Measurements from ENCODE around the gene ITPR2. TPM values are rescaled to one million over a fixed set of nuclear protein-coding genes. Genes with fewer than 3 reads are reported as not detected.
"Not testable (repeated sequence)": the region's sequence is repeated elsewhere in the genome, so short reads cannot be mapped to it uniquely, and the experiment has no call there.

Gene ITPR2
- total RNA-seq, 1 donor from 2014 or later, result 12.5 TPM

DNA sequence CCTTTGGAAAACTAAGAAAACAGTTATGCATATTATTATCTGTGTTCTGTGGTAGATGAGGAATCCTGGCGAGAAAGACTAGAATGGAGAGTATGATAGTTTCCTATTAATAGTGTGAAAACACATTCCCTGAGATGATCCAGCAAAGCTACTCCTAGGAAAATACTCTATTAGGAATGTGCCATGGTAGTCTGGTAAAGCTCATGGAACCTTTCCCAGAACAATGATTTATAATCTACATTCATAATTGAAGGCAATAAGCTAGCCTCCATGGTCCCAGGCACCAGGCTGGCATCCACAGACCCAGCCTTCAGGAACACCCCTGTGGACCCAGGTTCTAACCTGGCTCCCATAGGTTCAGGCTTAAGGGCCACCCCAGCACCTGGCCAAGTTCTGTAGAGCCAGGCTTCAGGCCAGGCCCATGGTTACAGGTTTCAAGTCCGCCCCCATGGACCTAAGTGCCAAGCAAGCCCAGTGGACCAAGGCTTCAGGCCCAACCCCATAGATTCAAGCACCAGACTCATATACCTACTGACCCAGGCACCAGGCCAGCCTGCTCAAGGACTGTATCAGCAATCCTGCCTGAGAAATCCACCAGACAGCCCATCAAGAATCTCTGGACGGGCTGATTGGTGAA, 72.2 kb downstream of the ITPR2 start:
- Histone ChIP-seq H3K27ac (no peak overlapping the region), H3K9me3 (peaks cover 3 to 30% of the 10 kb centered on the region in 2 donors), H3K4me1 (no peaks in the 10 kb centered on the region), H3K4me3 (no peak overlapping the region), H3K36me3 (no peaks in the 10 kb centered on the region), H3K27me3 (no peaks in the 10 kb centered on the region)
- intact Hi-C loops (cut with DNase I), result no loop called here
- TF ChIP-seq, protein P1, sequence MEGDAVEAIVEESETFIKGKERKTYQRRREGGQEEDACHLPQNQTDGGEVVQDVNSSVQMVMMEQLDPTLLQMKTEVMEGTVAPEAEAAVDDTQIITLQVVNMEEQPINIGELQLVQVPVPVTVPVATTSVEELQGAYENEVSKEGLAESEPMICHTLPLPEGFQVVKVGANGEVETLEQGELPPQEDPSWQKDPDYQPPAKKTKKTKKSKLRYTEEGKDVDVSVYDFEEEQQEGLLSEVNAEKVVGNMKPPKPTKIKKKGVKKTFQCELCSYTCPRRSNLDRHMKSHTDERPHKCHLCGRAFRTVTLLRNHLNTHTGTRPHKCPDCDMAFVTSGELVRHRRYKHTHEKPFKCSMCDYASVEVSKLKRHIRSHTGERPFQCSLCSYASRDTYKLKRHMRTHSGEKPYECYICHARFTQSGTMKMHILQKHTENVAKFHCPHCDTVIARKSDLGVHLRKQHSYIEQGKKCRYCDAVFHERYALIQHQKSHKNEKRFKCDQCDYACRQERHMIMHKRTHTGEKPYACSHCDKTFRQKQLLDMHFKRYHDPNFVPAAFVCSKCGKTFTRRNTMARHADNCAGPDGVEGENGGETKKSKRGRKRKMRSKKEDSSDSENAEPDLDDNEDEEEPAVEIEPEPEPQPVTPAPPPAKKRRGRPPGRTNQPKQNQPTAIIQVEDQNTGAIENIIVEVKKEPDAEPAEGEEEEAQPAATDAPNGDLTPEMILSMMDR (IDR thresholded peaks at IDR 0.05), result no peak
- DNase-seq (ENCODE audit: low spot score in 2 of 2), result no peak

DNA sequence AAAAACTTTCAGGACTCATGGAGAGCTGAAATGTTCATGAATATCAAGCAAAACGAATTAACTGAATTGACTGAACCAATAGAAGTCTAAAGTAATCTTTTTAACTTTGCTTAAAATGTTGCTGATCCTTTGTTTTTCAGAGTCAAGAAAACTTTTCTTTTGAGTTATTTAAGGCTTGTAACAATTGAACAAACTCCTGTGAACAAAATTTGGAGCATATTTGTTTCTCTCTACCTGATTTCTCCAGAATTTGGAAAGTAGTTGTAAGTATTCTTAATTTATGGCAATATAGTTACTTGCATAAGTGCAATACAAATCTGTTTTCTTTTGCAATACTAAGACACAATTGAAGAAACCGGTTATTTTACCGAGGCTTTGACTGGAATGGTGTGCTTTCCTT, 77.6 kb downstream of the ITPR2 start:
- H3K4me1 ChIP-seq; intact Hi-C loops (cut with DNase I): not testable (repeated sequence)

DNA sequence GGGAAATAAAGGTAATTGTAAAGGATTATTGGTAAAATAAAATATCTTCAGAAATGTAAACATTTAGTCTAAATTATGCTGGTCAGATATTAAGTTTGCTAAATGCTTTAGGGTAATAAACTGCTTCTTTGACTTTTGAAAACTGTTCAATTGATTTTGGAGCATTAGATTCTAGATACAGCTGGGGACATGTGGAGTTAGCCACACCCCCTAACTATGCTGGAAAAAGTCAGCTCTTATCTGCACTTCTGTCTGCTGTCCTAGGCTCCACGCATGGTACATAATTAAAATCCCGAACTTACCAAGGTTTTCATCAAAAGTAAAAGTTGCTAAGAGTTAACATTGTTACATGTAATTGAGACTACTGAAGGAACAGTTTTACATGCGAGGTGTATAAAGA, 78.8 kb downstream of the ITPR2 start:
- H3K27me3 ChIP-seq, result no peaks in the 10 kb centered on the region
- no peak overlapping the region for H3K4me3 ChIP-seq
- intact Hi-C loops (cut with DNase I), result no loop called here
- H3K9me3 ChIP-seq, result no peaks in the 10 kb centered on the region
- no peaks in the 10 kb centered on the region for H3K36me3 ChIP-seq
- TF ChIP-seq, protein P1 (IDR thresholded peaks at IDR 0.05), result no peak
- H3K27ac ChIP-seq, result no peak overlapping the region
- H3K4me1 ChIP-seq, result no peaks in the 10 kb centered on the region
- DNase-seq (ENCODE audit: low spot score in 2 of 2), result no peak

More for the DNA sequence above, 77.6 kb downstream of the ITPR2 start:
- not testable (repeated sequence) for DNase-seq (ENCODE audit: low spot score in 2 of 2); H3K27me3 ChIP-seq; H3K36me3 ChIP-seq; H3K27ac ChIP-seq; H3K9me3 ChIP-seq; H3K4me3 ChIP-seq

DNA sequence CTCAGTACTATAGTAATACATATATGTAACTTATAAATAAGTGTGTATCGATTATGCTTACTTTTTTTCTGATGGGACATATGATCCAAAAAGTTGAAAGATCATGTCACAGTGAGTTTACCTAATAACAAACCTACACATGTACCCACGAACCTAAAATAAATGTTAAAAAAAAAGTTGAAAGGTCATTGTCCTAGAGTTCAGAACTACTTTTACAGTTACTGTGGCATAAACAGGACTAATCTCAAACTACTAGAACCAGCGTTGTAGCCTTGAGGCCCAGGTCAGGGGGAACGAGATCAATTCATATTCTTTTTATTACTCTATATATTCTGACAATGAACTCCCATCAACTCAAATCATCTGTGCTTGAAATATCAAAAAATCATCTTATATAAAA, 81.8 kb downstream of the ITPR2 start:
- H3K27me3 ChIP-seq, result no peaks in the 10 kb centered on the region
- no peak for DNase-seq (ENCODE audit: low spot score in 2 of 2)
- intact Hi-C loops (cut with DNase I), result no loop called here
- H3K27ac ChIP-seq, result no peak overlapping the region
- no peaks in the 10 kb centered on the region for H3K36me3 ChIP-seq
- H3K4me1 ChIP-seq, result no peaks in the 10 kb centered on the region
- no peak overlapping the region for H3K4me3 ChIP-seq
- no peaks in the 10 kb centered on the region for H3K9me3 ChIP-seq
- TF ChIP-seq, protein P1 (IDR thresholded peaks at IDR 0.05), result no peak

DNA sequence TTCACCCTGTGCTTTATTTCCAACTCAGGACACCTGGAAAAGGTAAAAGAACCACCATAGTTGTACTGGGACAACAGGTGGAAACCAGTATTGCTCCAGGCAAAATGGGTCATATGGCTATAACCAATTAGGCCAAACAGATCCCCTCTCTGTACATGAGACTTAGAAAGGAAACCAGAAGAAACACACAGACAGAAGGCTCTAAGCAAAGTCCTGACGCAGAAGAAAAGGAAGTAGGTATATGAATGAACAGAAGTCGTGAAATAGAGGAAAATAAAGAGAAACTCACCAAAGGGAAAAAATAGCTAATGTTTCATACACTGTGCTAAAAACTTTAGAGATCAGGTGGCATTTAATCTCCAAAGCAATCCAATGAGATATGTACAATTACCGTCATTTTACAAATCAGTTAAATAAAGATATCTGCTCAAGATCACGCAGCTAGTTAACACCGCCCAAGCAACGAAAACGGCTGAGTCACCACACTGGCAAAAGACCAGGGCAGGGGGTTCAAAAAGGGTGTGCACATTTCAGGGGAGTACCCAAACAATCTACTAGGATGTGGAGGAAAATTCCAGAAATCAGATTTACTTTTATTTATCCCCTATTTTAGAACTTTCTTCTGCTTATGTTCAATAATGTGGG, 82.3 kb downstream of the ITPR2 start:
- no peaks in the 10 kb centered on the region for H3K36me3 ChIP-seq
- no peak for DNase-seq (ENCODE audit: low spot score in 2 of 2)
- intact Hi-C loops (cut with DNase I), result no loop called here
- H3K4me1 ChIP-seq, result no peaks in the 10 kb centered on the region
- H3K27me3 ChIP-seq, result no peaks in the 10 kb centered on the region
- no peaks in the 10 kb centered on the region for H3K9me3 ChIP-seq
- TF ChIP-seq, protein P1 (IDR thresholded peaks at IDR 0.05), result no peak
- H3K4me3 ChIP-seq, result no peak overlapping the region
- no peak overlapping the region for H3K27ac ChIP-seq

DNA sequence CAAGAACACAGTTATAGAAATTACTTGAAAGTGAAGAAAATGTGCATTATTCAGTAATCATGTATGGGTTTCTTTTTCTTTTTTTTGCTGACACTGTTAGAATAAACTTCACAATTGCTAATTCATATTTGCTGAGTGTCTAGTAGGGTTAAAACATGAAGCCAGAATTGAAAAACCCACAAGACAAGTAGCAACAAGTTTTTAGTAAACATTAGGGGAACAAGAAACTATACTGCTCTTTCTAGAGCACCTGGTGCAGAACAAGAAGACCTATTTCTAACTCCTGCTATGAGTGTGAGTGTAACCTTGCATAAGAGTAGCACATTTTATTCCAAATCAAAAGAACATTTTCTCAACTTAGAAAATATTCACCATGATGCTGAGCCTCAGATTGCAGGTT, 83.2 kb downstream of the ITPR2 start:
- intact Hi-C loops (cut with DNase I), result no loop called here
- no peak overlapping the region for H3K27ac ChIP-seq
- DNase-seq (ENCODE audit: low spot score in 2 of 2), result no peak
- TF ChIP-seq, protein P1 (IDR thresholded peaks at IDR 0.05), result no peak
- no peak overlapping the region for H3K4me3 ChIP-seq
- no peaks in the 10 kb centered on the region for H3K9me3 ChIP-seq
- no peaks in the 10 kb centered on the region for H3K27me3 ChIP-seq
- no peaks in the 10 kb centered on the region for H3K36me3 ChIP-seq
- H3K4me1 ChIP-seq, result no peaks in the 10 kb centered on the region

Measured in ascending aorta (tissue), 2 donors.